HG03066 (cell line): ENCODE results near the gene TSPAN11.

Experiments used
- ATAC-seq: cut with Tn5 transposase; IDR thresholded peaks from one replicate; pipeline ENCODE4 v1.9.1; 2021; ENCODE audit warnings: low read depth; ENCODE audit not compliant: unreplicated experiment

Gene TSPAN11

GRCh38 chr12:30910038-30910350 is 16.6 kb upstream of the TSPAN11 start:
- no peak for ATAC-seq

GRCh38 chr12:30911207-30911606 is 15.3 kb upstream of the TSPAN11 start:
- ATAC-seq: no peak

- no peak for ATAC-seq
These were observed 13.2 kb upstream of the TSPAN11 start for GRCh38 chr12:30913323-30913722.

- ATAC-seq: no peak
These were observed 11.5 kb upstream of the TSPAN11 start for GRCh38 chr12:30914986-30915591.

GRCh38 chr12:30923057-30923456 is 3.5 kb upstream of the TSPAN11 start:
- no peak for ATAC-seq

- ATAC-seq: no peak
These were observed 823 bp upstream of the TSPAN11 start for GRCh38 chr12:30925607-30926242.

- ATAC-seq: no peak
These were observed 669 bp downstream of the TSPAN11 start for GRCh38 chr12:30927222-30927611.

GRCh38 chr12:30928356-30929244 is 2.1 kb downstream of the TSPAN11 start:
- no peak for ATAC-seq

GRCh38 chr12:30930238-30930637 is 3.7 kb downstream of the TSPAN11 start:
- ATAC-seq: no peak

GRCh38 chr12:30930641-30931040 is 4.1 kb downstream of the TSPAN11 start:
- ATAC-seq: no peak

GRCh38 chr12:30932881-30933280 is 6.3 kb downstream of the TSPAN11 start:
- no peak for ATAC-seq

- ATAC-seq: no peak
These were observed 8.3 kb downstream of the TSPAN11 start for GRCh38 chr12:30934811-30935210.

- ATAC-seq: no peak
These were observed 9.5 kb downstream of the TSPAN11 start for GRCh38 chr12:30936036-30936435.

- ATAC-seq: no peak
These were observed 12.7 kb downstream of the TSPAN11 start for GRCh38 chr12:30939234-30939633.

GRCh38 chr12:30942486-30942885 is 15.9 kb downstream of the TSPAN11 start:
- ATAC-seq: no peak

- ATAC-seq: no peak
These were observed 16.4 kb downstream of the TSPAN11 start for GRCh38 chr12:30942936-30943335.

GRCh38 chr12:30945443-30946164 is 19.1 kb downstream of the TSPAN11 start:
- ATAC-seq: no peak

- ATAC-seq: no peak
These were observed 25.5 kb downstream of the TSPAN11 start for GRCh38 chr12:30952015-30952414.

- ATAC-seq: no peak
These were observed 26.7 kb downstream of the TSPAN11 start for GRCh38 chr12:30953257-30953656.

GRCh38 chr12:30953951-30954751 is 27.6 kb downstream of the TSPAN11 start:
- no peak for ATAC-seq
